Umbilical cord (tissue), 2 donors: ENCODE measurements around the gene PTPRR. TPM values are rescaled to one million over a fixed set of nuclear protein-coding genes. Genes with fewer than 3 reads are reported as not detected.

Source experiments
- DNase-seq: peaks from one replicate; pipeline ENCODE4 v3.0.0-alpha.2; 2015; ENCODE audit warnings: low spot score
- total RNA-seq: library from RNA; depleted of rRNA; stranded (reverse); fragments of >200 nt; gene quantifications from one replicate; pipeline ENCODE4 v1.2.3, GENCODE V29; 2014; ENCODE audit warnings: low replicate concordance; ENCODE audit not compliant: insufficient read depth

Gene PTPRR
- total RNA-seq, 1 donor from 2014 or later, result 17.3 TPM

- no peak for DNase-seq
Observed at GRCh38 chr12:70646850-70647249, 273.7 kb downstream of the PTPRR start.

- peak; percentile 75 for DNase-seq
Observed at GRCh38 chr12:70645494-70646317, 274.8 kb downstream of the PTPRR start.

- DNase-seq, result no peak
Observed at GRCh38 chr12:70644861-70645260, 275.7 kb downstream of the PTPRR start.

GRCh38 chr12:70643939-70644338, 276.6 kb downstream of the PTPRR start:
- no peak for DNase-seq

DNA sequence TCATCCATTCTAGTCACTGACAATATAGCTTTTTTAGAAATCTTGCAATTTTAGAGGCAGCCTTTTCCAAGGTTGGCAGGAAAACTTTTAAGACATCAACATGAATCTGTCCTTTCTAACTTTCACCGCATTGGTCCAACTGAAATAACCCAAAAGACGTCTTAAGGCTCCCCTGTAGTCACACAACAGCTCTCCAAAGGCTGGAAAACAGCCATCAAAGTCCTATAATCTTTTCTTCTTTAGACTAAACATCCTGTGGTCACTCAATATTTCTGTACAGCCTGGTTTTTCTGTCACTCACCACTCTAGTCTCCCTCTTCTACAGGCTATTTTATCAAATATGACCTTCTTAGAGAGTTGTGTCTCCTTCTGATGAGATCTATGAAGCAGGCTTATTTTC, 278.8 kb downstream of the PTPRR start:
- DNase-seq, result no peak

DNA sequence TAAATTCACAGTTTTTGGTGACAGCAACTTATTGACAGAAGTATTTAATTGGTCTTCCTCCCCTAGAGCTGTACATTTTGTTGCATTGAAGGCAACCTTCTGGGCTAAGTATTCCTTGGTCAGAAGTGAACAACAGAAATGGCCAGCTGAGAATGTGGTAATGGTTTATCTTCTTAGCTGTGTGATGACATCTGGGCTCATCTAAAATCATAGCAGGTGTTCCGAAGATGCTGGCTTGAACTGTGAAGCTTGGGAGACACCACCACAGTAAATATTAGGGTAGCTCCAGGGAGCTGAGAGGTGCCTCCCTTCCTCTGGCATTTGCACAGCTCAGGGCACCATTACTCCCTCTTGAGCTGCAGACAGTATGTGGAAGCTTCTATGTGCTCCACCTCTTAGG, 279.6 kb downstream of the PTPRR start:
- no peak for DNase-seq

DNA sequence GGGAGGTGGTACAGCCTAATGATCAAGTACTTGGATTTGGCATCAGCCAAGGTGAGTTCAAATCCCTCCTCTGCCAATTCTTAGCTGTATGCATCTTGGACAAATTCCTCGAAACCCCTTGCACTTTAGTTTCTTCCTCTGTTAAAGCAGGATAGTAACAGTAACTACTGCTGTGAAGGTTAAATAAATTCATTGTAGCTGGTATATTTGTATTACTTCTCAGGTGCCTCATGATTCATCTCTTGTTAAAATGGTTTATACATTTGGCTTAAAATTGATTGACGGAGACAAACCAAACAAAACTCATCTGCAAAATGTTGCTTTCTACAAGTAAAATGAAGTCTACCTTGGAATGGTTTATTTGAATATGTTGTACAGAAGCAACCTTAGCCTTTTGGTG, 281.0 kb downstream of the PTPRR start:
- DNase-seq, result no peak

GRCh38 chr12:70638639-70639360, 281.7 kb downstream of the PTPRR start:
- no peak for DNase-seq

DNA sequence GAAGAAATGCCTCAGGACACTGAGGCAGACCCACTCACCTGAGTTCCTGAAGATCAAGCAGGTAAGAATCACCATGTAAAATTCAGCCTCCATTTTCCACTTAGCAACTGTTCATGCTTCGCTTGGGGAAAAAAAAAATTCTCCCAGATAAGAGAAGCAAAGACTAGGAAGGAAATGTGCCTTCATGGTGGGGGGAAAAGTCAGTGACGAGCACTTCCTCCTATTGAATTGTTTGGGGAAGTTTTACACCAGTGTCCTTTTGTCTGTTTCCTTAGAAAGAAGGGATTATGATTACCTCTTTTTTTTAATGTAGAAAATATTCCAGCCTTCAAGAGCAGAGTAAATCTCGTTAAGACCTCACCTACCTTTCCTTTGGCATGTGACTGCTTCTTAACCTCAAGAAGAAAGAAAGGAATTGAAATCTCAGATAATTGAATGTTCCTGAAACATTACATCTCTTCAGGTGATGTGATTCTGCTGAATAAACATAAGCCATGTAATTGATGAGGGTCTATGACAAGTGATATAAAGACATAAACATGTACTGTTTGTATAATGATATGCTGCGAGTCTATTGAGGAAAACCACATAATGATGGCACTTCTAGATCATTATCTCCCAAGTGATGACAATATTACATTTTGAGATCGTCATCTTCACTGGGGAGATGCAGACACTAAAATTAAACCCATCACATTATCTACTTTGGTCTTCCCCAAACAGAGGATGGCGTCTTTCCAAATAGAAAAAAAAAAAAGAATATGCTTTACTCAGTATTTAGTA, 283.0 kb downstream of the PTPRR start, which contains the start of gene PTPRB:
TSS of gene PTPRB (minus strand) at position 127 of the 783 bp plus-strand sequence. CDS start at position 93, 34 bp downstream.
- no peak for DNase-seq

- no peak for DNase-seq
Observed at GRCh38 chr12:70635755-70636154, 284.8 kb downstream of the PTPRR start.

- DNase-seq, result no peak
Observed at GRCh38 chr12:70628701-70629480, 291.6 kb downstream of the PTPRR start.

DNA sequence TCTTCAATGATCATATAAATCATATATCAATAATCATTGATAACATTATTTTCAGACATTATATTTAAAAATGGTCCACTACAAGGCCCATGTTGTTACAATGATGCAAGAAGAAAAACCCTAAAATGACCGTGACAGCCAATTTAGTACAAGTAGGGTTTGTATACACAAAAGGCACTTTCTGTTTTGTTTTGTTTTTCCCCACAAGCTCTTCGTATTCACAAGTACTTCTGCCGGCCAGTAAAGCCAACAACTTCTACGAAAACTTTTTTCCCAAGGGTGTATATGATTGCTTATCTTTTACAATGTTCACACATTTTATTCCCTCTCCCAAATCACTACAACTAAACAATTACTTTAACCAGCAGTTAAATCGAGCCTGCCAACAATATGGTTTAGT, 292.9 kb downstream of the PTPRR start:
- no peak for DNase-seq

- DNase-seq, result no peak
Observed at GRCh38 chr12:70626180-70626579, 294.4 kb downstream of the PTPRR start.

DNA sequence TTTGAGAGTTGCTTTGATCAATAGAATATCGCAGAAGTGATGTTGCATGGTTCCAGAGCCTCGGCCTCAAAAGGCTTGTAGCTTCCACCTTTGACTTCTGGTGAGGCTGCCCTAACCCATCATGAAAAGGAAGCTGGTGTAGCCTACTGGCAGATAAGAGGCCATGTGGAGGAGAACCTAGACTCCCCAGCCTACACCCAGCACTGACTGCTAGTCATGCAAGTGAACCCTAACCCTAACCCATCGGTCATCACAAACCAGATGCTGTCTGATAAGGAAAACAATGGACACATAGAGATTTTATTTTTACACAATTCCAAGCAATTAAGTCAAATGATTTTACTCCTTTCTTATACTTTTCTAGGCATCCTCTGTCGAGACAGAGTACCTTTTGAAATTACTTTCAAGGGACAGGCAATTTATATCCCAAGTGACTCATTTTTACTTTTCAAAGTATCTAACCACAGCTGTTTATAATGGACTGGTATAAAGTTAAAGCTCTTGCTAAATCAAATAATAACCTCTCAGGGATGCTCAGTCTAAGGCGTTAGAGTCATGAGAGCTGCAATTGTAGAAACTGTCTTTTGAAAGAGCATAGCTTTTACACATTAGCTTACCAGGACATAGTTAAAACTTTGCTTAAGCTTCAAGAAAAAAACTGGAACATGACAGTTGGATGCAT, 300.9 kb downstream of the PTPRR start:
- DNase-seq, result no peak

GRCh38 chr12:70618371-70618770, 302.2 kb downstream of the PTPRR start:
- DNase-seq, result no peak

- no peak for DNase-seq
Observed at GRCh38 chr12:70617450-70617849, 303.1 kb downstream of the PTPRR start.

- peak; percentile 12 for DNase-seq
Observed at GRCh38 chr12:70615174-70615866, 305.2 kb downstream of the PTPRR start.

GRCh38 chr12:70609739-70610491, 310.6 kb downstream of the PTPRR start:
- peak; percentile 51 for DNase-seq

- no peak for DNase-seq
Observed at GRCh38 chr12:70609203-70609602, 311.3 kb downstream of the PTPRR start.
